HL-60 (cell line): ENCODE data around the gene HHAT.

Experiments used
- CTCF ChIP-seq: IDR thresholded peaks from one replicate; pipeline ENCODE4 v1.5.1; 2011; ENCODE audit warnings: low read length, control low read depth, inconsistent platforms; ENCODE audit not compliant: insufficient read depth
- POLR2AphosphoS5 ChIP-seq: IDR thresholded peaks from 2 replicates; pipeline ENCODE4 v1.6.1; 2012; ENCODE audit warnings: low read depth
- TF ChIP-seq, protein P1 (sequence below): IDR thresholded peaks from 2 replicates; pipeline ENCODE4 v1.6.1; 2012; ENCODE audit warnings: low read depth; ENCODE audit not compliant: insufficient replicate concordance

GRCh38 chr1:210676539-210676938, 347.8 kb downstream of the HHAT start:
- TF ChIP-seq CTCF (no peak), POLR2AphosphoS5 (no peak)
- TF ChIP-seq, protein P1, sequence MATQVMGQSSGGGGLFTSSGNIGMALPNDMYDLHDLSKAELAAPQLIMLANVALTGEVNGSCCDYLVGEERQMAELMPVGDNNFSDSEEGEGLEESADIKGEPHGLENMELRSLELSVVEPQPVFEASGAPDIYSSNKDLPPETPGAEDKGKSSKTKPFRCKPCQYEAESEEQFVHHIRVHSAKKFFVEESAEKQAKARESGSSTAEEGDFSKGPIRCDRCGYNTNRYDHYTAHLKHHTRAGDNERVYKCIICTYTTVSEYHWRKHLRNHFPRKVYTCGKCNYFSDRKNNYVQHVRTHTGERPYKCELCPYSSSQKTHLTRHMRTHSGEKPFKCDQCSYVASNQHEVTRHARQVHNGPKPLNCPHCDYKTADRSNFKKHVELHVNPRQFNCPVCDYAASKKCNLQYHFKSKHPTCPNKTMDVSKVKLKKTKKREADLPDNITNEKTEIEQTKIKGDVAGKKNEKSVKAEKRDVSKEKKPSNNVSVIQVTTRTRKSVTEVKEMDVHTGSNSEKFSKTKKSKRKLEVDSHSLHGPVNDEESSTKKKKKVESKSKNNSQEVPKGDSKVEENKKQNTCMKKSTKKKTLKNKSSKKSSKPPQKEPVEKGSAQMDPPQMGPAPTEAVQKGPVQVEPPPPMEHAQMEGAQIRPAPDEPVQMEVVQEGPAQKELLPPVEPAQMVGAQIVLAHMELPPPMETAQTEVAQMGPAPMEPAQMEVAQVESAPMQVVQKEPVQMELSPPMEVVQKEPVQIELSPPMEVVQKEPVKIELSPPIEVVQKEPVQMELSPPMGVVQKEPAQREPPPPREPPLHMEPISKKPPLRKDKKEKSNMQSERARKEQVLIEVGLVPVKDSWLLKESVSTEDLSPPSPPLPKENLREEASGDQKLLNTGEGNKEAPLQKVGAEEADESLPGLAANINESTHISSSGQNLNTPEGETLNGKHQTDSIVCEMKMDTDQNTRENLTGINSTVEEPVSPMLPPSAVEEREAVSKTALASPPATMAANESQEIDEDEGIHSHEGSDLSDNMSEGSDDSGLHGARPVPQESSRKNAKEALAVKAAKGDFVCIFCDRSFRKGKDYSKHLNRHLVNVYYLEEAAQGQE = no peak
